NCI-H1092 treated with DMSO at 0.1 percent for 48 hours (cell line): ENCODE data around the gene EHD4.

Experiments
- DNase-seq: peaks from one replicate; lab custom pipeline; 2025; lab: John Stamatoyannopoulos, UW

Gene EHD4

DNA sequence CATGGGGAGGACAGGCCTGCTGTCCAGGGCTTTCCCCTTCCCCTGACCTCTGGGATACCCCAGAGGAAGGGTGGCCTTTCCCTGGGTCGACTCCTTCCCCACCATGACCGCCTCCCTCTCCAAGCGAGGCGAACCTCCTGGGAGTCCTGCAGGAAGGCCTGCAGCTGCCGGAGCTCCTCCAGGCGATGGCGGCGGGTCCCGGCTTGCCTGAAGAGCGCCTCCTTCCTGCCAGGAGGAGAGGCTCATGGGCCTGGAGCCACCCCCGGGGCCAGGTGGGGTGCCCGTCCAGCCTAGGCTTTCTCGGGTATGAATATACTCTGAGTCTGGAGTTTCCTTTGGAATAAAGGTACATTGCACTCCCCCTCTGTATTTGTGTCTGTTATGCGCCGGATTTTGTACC, 113.6 kb downstream of the EHD4 start:
- DNase-seq = no peak

DNA sequence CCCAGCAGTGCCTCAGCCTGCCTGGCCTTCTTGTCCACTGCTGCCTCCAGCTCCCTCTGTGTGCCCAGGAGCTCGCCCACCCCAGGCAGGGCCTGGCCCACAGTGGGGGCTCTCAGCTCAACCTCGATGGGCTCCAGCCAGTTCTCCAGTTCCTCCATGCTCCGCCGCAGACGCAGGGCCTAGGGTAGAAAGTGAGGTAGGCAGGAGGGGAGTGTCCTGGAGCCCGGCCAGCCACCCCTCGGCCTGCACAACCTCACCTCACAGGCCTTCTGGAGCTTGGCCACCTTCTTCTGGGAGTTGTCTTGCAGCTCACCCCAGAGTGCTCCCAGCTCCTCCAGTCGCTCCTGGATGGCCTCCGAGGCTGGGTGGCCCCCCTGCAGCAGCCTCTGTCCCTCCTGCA, 115.0 kb downstream of the EHD4 start:
- no peak for DNase-seq

DNA sequence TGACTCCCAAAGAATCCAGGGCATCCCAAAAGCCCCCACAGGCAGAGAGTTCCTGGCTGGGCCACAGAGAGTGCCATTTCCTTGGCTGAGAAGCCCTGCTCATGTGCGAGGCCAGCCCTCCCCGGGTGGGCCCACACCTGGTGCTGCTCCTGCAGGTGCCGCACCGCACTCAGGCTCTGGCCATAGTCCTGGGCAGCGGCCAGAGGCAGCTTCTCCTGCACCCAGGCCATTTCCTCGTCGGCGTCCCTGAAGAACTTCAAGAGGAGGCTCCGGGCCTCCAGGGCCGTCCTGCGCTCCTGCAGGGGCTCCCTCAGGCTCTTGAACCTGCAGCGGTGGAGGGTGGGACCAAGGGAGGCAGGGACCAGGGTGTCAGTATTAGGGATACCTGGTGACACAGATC, 115.6 kb downstream of the EHD4 start:
- DNase-seq = no peak

DNA sequence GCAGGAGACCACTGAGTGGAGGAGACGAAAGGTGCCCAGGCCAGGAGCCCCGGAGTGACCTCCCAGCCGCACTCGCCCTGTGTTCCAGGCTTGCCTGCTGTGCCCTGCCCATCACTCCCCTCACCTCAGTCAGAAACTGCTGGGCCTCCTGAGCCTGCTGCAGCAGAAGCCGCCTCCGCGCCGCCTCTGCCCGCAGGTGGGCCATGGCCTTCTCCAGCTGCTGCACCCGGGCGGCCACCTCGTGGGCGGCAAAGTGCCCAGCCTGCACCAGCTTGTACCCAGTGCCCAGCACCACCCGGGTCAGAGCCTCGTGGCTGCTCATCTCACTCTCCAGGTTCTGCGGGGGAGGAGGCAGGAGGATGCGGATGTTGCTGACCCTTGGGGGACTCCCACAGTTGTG, 116.1 kb downstream of the EHD4 start:
- no peak for DNase-seq

DNA sequence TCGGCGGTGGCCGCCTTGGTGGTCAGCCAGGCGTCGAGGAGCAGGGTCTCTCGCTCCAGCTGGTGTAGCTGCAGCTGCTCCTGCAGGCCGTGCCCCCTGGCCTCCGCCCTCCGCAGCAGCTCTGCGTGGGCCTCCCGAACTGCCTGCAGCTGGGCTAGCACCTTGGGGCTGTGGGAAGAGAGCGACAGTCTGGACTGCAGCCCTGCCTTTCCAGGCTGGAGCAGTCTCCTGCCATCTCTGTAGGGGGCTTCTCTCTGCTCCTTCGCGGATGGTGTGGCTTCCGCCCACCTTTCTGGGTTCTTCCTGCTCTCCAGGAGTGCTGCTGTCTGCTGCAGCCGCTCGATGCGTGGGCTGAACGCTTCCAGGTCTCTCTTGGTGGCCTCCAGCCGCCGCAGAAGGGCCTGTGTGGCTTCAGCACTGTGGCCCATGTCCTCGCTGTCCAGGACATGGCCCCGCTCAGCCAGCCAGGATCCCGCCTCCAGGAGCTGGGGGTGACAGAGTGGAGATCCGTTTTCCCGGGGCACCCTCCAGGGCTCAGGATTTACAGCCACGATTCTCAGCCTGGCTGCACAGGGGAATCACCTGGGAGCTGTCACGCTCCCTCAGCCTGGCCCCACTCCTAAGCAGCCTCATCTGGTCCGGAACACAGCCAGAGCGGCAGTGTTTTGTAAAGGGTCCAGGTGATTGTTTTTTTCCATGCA, 116.9 kb downstream of the EHD4 start:
- DNase-seq = no peak

DNA sequence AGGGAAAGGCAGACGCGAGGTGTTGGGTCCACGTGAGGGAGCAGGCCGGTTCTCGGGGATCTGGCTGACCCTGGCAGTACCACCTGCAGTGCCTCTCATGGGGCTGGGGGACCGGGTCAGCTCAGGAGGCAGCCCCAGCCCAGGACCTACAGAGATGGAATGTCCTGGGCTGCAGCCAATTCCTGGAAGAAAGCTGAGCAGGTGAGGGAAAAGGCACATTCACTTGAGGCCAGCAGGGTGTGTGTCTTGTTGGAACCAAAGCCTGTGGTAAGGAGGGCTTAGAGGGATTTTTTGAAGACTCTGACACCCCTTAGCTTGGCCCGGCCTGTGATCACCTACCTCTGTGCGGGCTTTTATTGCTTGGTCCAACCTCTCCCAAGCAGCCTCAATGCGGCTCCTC, 117.9 kb downstream of the EHD4 start:
- DNase-seq = no peak

DNA sequence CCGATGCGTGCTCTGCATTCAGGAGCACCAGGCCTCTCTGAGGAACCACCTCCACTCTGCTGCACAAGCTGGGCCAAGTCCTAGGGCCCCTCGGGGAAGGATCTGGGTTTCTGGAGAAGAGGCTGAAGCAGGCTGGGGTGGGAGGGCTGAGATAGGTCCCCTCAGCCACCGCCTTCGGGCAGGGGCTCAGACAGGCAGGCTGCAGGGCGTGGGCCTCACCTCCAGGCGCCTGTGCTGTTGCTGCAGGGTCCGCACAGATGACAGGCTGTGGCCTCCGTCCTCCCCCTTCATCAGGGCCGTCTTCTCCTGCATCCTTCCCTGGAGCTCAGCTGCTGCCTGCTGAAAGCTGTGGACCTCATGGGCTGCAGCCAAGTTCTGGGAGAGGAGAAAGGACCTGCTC, 118.5 kb downstream of the EHD4 start:
- no peak for DNase-seq

DNA sequence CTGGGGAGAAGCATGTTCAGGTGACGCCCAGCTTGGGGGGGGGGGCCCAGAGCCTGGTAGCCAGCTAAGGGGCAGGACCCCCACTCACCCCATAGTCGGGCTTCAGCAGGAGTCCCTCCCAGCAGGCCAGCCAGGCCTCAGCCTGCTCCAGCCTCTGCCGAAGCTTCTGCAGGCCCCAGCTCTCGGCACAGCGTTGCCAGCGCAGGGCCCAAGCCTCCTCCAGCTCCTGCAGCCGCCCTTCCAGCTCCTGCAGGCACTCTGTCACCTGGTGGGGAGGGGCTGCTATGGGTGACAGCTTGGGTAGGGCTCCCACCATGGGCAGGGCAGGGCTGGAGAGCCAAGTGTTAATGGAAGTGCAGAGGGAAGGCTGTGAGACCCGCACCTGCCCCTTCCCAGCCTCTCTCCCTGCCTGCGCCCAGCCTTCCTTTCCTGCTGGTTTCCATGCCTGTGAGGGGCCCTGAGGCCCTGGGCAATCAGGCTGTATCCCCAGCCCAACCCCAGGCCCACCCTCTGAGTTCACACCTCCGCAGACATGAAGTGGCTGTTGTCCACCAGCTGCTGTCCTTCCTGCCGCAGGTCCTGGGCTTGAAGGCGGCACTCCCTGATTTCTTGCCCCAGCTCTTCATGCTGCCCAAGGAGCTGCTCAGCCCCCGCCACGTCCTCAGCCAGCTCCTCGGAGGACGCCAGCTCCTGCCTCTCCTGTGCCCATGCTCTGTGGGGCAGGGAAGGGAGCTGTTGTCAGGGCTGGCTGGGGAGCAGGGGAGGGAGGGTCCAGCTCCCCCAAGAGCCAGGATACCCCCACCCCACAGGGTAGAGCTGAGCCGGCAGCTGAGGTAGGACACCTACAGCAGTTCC, 119.4 kb downstream of the EHD4 start:
- DNase-seq = no peak

DNA sequence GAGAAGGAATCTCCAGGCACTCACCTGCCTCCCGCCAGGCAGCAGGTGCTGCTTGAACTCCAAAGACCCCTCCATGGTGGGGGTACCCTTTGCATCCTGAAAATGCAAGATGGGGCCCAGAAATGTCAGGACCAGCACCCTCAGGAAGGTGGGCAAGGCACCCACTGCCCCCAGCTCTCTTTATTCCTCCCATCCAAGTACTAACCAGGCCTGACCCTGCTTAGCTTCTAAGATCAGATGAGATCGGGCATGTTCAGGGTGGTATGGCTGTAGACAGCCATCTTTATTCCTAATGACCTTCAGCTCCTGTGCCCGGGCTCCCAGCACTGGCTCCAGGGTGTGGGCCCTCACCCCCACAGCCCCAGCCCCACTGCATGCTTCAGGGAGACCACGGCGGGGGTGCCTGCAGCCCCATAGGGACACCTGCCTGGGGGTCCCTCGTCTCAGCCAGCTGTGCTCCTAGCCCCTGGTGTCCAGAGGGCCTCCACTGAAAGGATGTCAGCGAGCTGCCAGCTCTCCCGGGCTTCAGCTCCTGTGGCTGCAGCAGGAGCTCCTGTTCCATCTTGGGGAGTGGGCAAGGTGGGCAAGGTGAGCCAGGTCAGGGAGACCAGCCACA, 120.5 kb downstream of the EHD4 start:
- DNase-seq = no peak

DNA sequence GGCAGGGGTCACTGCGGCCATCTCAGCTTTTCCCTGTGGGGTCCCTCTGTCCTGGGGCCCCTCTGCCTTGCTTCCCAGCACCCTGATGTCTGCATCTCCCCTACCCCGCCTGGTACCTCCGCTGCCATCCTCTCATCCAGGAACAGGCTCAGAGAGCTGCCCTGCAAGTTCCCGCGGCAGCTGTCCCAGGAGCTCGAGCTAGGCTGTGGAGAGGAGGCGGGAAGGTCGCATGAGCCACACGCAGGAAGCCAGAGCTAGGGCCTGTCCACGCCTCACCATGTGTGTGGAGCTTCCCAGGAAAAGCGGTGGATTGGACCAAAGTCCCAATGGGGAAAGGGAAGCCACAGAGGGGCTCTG, 121.2 kb downstream of the EHD4 start:
- DNase-seq = no peak

DNA sequence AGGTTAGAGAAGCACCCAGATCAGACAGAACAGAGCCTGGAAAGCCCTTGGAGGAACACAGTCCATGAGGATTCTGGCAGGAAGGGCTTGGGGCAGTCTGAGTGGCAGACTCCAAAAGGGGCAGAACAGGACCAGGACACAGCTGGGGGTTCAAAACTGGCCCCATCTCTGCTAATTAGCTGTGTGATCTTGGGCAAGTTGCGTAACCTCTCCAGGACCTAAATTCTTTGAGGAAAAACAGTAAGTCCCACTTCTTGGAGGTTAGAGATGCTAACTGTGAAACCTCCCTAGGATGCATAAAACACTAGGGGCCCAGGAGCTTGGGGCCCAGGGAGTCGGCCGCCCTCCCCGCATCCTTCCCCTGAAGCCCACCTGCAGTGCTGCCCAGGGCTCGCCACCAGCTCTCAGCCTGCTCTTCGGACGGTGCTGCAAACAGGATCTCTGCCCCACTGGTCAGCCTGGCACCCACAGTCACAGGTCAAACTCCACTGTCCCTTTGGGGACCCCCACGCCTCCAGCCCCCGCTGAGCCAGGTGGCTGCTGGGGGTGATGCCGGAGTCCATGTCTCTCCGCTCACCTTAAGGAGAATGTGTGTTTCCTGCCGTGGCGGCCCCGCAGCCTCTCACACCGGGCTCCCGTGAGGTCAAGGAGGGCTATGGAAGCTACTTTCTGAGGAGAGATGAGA, 121.7 kb downstream of the EHD4 start:
- DNase-seq = no peak

DNA sequence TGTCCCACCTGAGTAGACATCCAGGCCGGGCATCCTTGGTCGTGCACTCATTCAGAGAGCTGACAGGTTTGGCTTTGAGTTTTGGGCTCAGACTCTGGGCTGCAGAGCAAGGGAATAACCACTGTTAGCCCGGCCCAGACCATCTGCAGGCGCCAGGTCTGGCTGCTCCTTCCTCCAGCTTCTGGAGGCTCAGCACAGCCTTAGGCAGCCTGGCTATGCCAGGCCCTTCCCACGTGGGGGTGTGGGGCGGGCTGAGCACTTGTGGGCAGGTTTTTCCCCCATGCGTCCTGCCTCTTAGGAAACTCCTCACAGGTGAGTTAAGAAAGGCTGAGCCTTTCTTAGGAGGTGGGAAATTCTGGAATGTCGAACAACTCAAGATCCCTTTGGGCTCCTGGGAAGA, 122.5 kb downstream of the EHD4 start:
- no peak for DNase-seq

DNA sequence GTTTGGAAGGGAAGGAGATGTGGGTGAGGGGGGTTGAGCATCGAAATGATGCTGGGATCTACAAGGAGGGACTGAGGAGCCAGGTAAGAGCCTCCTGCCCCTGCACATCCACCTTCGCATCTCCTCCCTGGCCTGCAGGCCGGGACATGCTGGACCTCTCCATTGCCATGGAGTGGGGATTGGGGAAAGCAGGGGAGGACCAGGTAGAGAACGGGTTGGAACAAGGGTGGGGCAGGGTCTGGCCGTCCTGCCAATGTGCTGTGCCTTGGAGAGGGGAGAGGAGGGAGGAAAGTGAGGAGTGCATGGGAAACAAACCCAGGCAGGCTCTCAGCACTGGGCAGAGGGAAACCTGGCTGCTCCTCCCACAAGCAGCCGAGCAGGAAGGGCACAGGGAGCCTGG, 123.2 kb downstream of the EHD4 start:
- DNase-seq = no peak

DNA sequence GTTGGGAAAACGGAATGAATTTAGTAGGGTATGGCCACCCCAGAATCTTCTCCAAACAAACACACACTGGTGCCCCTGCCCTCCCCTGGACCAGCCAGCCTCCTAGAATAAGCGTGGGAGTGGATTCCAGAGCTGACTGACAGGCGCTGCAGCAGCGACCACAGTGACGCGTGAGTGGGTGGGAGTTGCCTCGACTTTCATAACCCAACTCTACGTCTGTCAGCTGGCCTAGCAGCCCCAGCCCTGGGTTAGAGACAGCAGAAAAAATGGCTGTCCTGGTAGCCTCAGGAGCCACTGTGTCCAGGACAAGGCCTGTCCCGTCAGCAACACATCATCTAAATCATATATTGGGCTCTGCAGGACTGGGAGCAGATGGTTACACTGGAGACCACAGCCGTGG, 123.7 kb downstream of the EHD4 start:
- no peak for DNase-seq

DNA sequence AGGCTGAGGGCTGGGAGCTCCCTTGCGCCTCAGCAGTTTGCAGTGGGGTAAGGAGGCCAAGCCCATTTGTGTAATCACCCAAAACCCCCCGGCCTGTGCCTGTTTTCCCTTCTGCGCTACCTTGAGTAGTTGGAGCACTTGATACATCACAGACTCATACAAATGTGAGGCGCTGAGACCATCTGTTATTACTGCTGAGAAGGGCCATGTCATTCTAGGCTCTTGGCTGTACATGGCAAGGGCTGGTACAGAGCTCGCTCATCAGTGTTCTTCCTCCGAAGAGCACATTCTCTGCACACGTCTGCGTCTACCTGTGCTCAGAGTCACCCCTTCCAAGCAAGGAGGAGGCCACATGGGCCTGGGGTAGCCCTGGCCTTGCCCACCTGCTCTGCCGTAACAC, 124.4 kb downstream of the EHD4 start:
- DNase-seq = no peak

DNA sequence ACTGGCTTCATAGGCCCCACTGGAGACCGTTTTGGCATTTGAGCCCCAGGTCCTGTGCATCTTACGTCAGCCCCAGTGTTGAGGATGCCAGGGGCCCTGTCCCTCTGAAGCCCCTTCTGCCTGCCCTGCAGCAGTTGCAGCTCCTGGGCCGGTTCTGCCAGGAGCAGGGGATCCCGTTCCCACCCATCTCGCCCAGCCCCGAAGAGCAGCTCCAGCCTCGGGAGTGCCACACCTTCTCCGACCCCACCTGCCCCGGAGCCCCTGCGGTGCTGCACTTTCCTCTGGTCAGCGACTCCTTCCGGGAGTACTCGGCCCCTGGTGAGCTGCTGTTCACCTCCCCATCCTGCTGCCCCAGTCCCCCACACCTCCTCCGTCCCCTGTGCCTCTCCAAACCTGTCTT, 125.2 kb downstream of the EHD4 start:
- DNase-seq = no peak
